Fibroblast of skin of back (primary cell): Measurements from ENCODE around the gene ITSN1.
A peak's percentile ranks its signal among the peaks of the same experiment; 100 is the strongest.
"Not testable (repeated sequence)": the region's sequence is repeated elsewhere in the genome, so short reads cannot be mapped to it uniquely, and the experiment has no call there.

Experiments
- DNase-seq: peaks from one replicate; pipeline ENCODE4 v3.0.0-alpha.2; 2013

The ITSN1 gene

DNA sequence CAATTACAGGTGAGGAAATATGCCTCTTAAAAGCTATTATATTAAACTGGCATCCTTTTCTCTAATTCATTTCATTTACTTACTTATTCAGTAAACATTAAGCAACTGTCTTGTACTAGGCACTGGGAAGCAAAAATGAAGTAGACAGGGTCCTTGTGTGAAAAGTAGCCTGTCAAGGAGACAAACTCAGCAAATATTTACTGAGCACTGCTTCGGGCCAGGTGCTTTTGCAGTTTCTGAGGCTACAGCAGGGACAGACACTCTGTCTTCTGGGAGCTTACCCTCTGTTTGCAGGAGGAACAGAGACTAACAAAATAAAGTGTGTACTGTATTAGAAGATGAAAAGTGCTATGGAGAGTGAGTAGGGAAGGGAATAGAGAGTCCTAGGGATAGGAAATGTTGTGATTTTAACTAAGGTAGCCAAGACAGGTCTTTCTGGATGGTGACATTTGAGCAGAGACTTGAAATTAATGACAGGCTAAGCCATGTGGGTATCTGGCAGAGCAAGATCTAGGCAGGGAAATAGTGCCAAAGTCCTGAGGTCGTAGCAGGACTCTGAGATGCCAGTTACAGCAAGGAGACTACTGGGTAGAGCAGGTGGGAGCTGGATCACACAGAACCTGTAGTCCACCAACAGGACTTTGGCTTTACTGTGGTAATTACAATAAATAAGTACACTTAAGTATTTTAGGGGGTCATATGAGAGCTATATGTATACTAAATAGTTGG, 133.0 kb downstream of the ITSN1 start:
- no peak for DNase-seq

GRCh38 chr21:33780631-33781030, 138.3 kb downstream of the ITSN1 start:
- peak; percentile 48 for DNase-seq

- no peak for DNase-seq
Observed at GRCh38 chr21:33781121-33781520, 138.8 kb downstream of the ITSN1 start.

DNA sequence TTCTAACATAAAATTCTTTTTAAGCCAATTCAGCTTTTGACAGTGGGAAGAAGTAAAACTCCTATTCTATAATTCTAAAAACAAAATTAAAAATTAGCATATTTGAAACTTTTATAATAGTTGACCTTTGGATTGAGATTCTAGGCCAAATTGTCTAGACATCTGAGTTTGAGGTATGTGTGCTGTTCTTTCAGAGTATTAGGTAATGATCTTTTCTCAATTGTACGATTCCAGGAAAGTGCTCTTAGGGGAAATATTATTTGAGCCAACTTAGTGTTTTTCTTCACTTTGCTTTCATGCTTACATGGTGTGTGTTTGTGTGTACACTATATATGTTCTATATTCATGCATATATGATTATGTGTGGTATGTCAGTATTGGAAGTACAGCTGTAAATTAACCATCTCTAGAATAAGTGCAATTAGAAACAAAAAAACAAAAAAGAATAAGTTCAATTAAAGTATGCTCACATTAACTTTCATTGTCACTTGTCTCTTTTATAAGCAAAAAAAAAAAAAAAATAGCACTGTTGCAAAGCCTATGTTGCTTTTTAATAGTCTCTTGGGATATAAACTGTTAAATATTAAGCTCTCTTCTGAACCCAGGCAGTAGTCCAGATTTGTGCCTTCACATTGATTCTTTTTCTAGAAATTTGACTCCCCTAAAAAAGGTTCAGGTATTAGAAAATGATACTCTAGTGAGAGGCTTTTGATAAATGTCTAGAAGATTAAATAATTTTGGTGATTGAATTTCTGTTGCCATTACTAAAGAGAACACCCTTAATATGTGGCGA, 141.1 kb downstream of the ITSN1 start:
- no peak for DNase-seq

GRCh38 chr21:33787431-33787830, 145.1 kb downstream of the ITSN1 start:
- DNase-seq, result no peak

DNA sequence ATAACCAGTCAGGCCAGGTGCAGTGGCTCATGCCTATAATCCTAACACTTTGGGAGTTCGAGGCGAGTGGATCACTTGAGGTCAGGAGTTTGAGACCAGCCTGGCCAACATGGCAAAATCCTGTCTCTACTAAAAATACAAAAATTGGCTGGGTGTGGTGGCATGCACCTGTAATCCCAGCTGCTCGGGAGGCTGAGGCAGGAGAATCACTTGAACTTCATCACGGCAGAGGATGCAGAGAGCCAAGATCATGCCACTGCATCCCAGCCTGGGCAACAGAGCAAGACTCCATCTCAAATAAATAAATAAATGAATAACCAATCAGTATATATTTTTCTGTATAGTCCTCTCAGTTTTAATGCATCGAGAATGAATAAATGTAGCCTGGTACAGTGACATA, 146.1 kb downstream of the ITSN1 start:
- DNase-seq, result not testable (repeated sequence)

GRCh38 chr21:33789697-33790096, 147.4 kb downstream of the ITSN1 start:
- peak; percentile 13 for DNase-seq

DNA sequence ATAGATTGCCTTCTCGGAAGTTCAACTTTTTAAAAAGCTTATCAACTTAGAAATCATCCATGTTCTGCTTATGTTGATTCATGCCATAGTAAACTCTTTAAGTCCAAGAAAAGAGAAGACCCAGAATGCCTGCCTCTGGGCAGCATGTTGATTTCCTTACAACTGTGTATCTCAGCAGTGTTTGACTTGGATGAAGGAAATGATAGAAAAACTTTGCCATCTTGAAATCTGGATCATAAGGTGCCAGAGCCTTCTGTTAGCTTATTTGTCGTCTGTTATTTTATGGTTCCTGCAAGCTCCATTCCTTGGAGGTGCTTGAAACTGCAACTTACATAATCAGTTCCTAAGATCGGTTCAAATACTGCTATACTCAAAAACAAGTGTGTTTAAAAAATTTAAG, 148.8 kb downstream of the ITSN1 start:
- no peak for DNase-seq

GRCh38 chr21:33794596-33794995, 152.3 kb downstream of the ITSN1 start:
- no peak for DNase-seq

GRCh38 chr21:33797565-33797964, 155.3 kb downstream of the ITSN1 start:
- DNase-seq, result no peak

GRCh38 chr21:33799378-33800090, 157.2 kb downstream of the ITSN1 start:
- no peak for DNase-seq

DNA sequence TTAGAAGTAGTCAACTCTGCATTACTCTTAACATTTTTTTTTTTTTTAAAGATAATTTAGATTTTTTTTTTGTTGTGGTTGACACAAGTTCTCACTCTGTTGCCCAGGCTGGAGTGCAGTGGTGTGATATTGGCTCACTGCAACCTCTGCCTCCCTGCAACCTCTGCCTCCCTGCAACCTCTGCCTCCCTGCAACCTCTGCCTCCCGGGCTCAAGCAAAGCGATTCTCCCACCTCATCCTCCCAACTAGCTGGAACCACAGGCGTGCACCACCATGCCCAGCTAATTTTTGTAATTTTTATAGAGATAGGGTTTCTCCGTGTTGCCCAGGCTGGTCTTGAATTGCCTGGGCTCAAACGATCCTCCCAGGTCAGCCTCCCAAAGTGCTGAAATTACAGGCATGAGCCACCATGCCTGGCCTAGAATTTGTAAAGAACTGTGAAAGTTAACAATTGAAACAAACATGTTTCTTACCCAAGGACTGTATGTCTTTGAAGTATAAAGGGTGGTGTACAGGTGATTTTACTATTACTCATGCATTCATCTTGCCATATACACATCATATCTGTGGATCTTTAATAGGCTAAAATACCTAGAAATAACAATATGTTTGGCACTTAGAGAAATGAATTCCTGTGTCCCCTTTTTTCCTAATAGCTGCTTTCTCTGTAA, 158.6 kb downstream of the ITSN1 start:
- no peak for DNase-seq

DNA sequence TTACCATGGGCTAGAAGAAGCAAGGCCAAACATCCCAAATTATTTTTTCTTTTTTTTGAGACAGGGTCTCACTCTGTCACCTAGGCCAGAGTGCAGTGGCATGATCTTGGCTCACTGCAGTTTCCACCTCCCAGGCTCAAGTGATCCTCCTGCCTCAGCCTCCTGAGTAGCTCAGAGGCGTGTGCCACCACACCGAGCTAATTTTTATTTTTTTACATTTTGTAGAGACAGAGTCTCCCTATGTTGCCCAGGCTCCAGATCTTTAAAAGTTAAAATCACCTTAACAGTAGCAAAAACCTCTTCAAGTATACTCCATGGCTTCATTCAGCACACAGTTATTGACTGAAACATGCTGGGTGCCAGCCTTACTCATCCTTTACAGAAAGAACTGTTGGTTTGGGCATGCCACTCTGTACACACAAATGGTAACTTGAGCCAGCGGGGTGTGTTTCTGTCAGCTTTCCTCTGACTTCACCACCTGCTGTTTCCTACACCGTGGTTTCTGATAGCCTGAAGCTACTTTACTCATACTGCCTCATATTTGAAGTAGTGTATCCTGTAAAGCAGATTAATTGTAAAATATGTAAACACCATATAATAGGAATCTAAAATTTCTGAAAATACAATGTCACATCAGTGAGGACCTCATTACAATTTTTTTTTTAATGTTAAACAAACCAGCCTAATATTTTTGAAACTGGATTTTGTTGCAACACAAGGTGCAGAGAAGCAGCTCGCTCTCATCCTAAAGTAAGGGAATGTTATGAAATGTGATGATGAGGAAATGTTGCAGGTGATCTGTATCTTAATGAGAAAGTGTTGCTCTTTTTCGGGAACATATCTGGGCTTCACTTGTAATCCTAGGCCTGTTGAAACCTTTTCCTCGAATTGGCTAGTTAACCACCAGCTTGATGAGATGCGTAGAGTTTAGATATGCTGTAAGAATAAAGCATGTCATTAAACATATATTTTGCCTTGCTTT, 159.4 kb downstream of the ITSN1 start:
- peak; percentile 69 for DNase-seq

- no peak for DNase-seq
Observed at GRCh38 chr21:33802481-33802880, 160.2 kb downstream of the ITSN1 start.

DNA sequence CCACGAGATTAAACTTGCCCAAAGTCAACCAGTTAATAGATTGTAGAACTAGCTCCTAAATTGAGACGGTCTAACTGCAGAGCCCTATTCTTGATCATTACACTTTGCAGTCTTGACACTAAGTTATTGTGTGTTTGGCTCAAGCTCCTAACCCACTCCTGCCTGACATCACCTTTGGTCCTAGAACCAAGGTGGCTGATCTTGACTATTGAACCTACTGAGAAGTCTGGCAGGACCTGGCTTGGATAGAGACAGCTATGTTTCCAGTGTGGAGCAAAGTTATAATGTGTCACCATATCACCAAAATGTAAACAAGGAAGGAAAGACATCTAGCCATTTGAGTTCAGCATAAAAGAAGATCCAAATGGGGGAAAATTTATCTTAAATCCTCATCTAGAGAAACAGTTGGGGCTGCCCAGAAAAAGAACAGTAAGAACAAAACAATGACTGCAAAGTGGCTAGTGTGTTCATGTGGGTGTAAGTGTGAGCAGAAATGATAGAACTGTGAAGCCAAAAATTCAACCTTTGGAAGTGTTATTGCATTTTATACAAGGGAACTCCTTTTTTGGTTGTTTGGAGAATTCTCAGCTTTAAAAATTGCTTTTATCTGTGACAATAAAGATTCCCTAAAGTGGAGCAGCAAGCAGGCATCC, 166.5 kb downstream of the ITSN1 start:
- DNase-seq, result no peak

GRCh38 chr21:33810766-33811165, 168.5 kb downstream of the ITSN1 start:
- DNase-seq, result no peak

DNA sequence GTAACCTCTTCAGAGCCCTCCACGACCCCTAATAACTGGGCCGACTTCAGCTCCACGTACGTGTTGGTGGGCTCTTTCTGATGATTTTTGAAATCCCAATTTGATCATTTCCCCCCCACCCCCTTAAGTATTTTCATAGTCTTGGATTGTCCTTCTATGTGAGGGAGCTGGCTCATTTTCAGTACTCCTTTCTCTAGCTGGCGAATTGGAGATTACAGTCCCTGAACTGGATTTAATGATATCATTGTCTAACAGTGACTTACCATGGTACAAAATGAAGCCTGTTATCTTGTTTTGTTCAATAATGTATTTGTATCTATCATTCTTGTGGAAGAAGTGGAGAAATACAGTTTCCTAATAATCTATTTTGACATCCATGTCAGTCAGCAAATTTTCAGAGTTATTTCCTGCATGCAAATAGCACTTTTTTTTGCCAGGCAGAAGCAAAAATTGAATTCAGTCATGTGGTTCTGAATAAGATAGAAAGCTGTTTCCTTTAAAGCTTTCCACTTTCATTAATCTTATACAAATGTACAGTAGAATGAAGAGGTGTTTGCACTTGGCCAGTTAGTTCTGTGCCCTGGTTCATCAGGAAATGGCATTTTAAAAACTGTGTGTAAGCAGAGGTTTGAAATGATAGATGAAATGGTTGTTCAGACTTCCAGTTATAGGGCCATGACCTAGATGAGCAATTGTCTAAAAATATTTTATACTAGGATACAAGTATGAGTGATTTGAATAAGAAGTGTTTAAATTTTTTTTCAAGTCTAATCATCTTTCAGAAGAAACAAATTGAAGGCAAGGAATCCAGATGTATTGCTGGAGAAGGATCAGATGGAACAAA, 169.1 kb downstream of the ITSN1 start:
- no peak for DNase-seq

DNA sequence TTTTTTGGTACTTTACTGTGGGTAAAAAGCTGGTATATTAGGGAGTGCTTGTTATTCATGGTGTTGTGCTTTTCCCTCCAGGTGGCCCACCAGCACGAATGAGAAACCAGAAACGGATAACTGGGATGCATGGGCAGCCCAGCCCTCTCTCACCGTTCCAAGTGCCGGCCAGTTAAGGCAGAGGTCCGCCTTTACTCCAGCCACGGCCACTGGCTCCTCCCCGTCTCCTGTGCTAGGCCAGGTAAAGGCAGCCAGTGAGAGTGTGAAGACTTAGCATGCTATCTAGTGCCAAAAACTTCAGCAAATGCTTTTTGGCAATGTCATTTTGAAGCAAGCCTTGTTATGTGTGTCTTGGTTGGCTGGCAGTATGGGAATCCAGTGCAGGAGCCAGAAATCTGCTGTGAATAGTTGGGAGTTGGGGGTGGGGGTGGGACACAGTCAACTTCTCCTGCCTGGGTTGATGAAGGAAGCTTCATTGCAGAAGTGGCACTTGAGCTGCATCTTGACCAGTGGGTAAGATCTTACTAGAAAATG, 171.6 kb downstream of the ITSN1 start:
- no peak for DNase-seq

GRCh38 chr21:33815143-33815707, 172.9 kb downstream of the ITSN1 start:
- no peak for DNase-seq
